H1 (cell line): ENCODE measurements around the gene C21orf58.

Experiments used
- CHD2 ChIP-seq: IDR thresholded peaks from 2 replicates; pipeline ENCODE4 v1.6.1; 2012; ENCODE audit warnings: low read length, improper control_type of control experiment
- CREB1 ChIP-seq: IDR thresholded peaks from 2 replicates; pipeline ENCODE4 v1.6.1; 2012; ENCODE audit warnings: inconsistent platforms
- CTCF ChIP-seq, 3 experiments: IDR thresholded peaks; 1 replicate in 2 of 3; 2 replicates in 1 of 3; pipeline versions ENCODE4 v1.5.1 to v1.6.1; 2011; ENCODE audit warnings: low read length in 3 of 3, mild to moderate bottlenecking in 3 of 3, inconsistent platforms in 2 of 3, low read depth in 1 of 3, moderate library complexity in 1 of 3; ENCODE audit not compliant: insufficient read depth in 1 of 3; ENCODE audit errors: control extremely low read depth in 1 of 3
- HDAC2 ChIP-seq, 2 experiments: fragments of 300-600 bp in 1 of 2; sonication (generic) in 1 of 2; IDR thresholded peaks; 2 replicates each; pipeline ENCODE4 v1.6.1; 2011 to 2012; ENCODE audit warnings: low read depth in 2 of 2, low read length in 2 of 2, mild to moderate bottlenecking in 2 of 2, moderate library complexity in 2 of 2, borderline replicate concordance in 1 of 2, inconsistent platforms in 1 of 2
- SIX5 ChIP-seq: IDR thresholded peaks from 2 replicates; pipeline ENCODE4 v1.6.1; 2011; ENCODE audit warnings: mild to moderate bottlenecking, low read depth, low read length
- SUZ12 ChIP-seq: fragments of 200-600 bp; sonication (generic); IDR thresholded peaks from 2 replicates; pipeline ENCODE4 v1.6.1; 2012; ENCODE audit warnings: mild to moderate bottlenecking, inconsistent platforms, low read length, moderate library complexity, mixed read lengths
- TCF12 ChIP-seq: IDR thresholded peaks from 2 replicates; pipeline ENCODE4 v1.6.1; 2011; ENCODE audit warnings: low read depth, mild to moderate bottlenecking, low read length

GRCh38 chr21:46345861-46346260, 22.2 kb upstream of the C21orf58 start:
- TF ChIP-seq HDAC2 (IDR thresholded peaks at IDR 0.05; ENCODE audit: borderline replicate concordance in 1 of 2, low read depth in 2 of 2, low read length in 2 of 2) (no peak), CTCF (IDR thresholded peaks at IDR 0.05; ENCODE audit: control extremely low read depth in 1 of 3, insufficient read depth in 1 of 3, low read depth in 1 of 3, low read length in 3 of 3) (no peak), SIX5 (no peak), SUZ12 (no peak), TCF12 (no peak), CHD2 (no peak), CREB1 (no peak)
